HepG2 (cell line): ENCODE measurements around the gene ING5. TPM values are rescaled to one million over a fixed set of nuclear protein-coding genes. Genes with fewer than 3 reads are reported as not detected.

Experiments used
- ATF4 ChIP-seq, 2 experiments: fragments of 450-650 bp in 1 of 2; sonication (generic) in 1 of 2; formaldehyde crosslinking; IDR thresholded peaks; 2 replicates each; pipeline versions ENCODE4 v1.5.0 to v1.8.0; 2020 to 2022; ENCODE audit warnings: mild to moderate bottlenecking in 1 of 2, missing genetic modification reagents in 1 of 2
- EED ChIP-seq: sonication (generic); formaldehyde crosslinking; IDR thresholded peaks from 2 replicates; pipeline ENCODE4 v1.5.0; 2020; ENCODE audit warnings: mild to moderate bottlenecking, missing genetic modification reagents
- KDM6A ChIP-seq: IDR thresholded peaks from 2 replicates; pipeline ENCODE4 v1.6.1; 2016; ENCODE audit warnings: low read depth
- MZF1 ChIP-seq: sonication (generic); formaldehyde crosslinking; IDR thresholded peaks from 2 replicates; pipeline ENCODE4 v1.8.1; 2023; ENCODE audit warnings: mild to moderate bottlenecking, missing genetic modification reagents, borderline replicate concordance
- PBX2 ChIP-seq: IDR thresholded peaks from 2 replicates; pipeline ENCODE4 v1.6.1; 2016; ENCODE audit warnings: control low read depth
- PHF5A ChIP-seq: IDR thresholded peaks from one replicate; pipeline ENCODE4 v1.6.1; 2018; ENCODE audit warnings: low read depth, missing genetic modification reagents; ENCODE audit not compliant: unreplicated experiment
- RFXANK ChIP-seq: IDR thresholded peaks from 2 replicates; pipeline ENCODE4 v1.6.1; 2016
- SMAD9 ChIP-seq: sonication (generic); formaldehyde crosslinking; IDR thresholded peaks from 2 replicates; pipeline ENCODE4 v1.5.1; 2020; ENCODE audit warnings: mild to moderate bottlenecking, missing genetic modification reagents
- TRIM22 ChIP-seq: fragments of 450-650 bp; IDR thresholded peaks from 2 replicates; pipeline ENCODE4 v1.6.1; 2017
- YY1 ChIP-seq: IDR thresholded peaks from 2 replicates; pipeline ENCODE4 v1.6.1; 2011; ENCODE audit warnings: low read length, low read depth, moderate library complexity, mild to moderate bottlenecking; ENCODE audit not compliant: insufficient read depth, insufficient replicate concordance
- ZNF280D ChIP-seq: sonication (generic); formaldehyde crosslinking; IDR thresholded peaks from 2 replicates; pipeline ENCODE4 v1.5.1; 2020; ENCODE audit warnings: mild to moderate bottlenecking, missing genetic modification reagents
- ZNF350 ChIP-seq: sonication (generic); formaldehyde crosslinking; IDR thresholded peaks from 2 replicates; pipeline ENCODE4 v1.4.0; 2020; ENCODE audit warnings: mild to moderate bottlenecking, low read depth, missing genetic modification reagents, borderline replicate concordance
- ZNF460 ChIP-seq: sonication (generic); formaldehyde crosslinking; IDR thresholded peaks from 2 replicates; pipeline ENCODE4 v1.5.1; 2020; ENCODE audit warnings: missing genetic modification reagents, mild to moderate bottlenecking, borderline replicate concordance
- polyA plus RNA-seq, 8 experiments: library from polyadenylated mRNA; depleted of rRNA in 3 of 8; stranded (reverse) in 7 of 8; unstranded in 1 of 8; fragments of >200 nt; fragmentation: Illumina TruSeq in 4 of 8; extraction: Trizol in 4 of 8; gene quantifications; 2 replicates each; pipeline versions ENCODE4 v1.2.1 to v1.2.3, GENCODE V29; 2011 to 2016; ENCODE audit warnings: low read depth in 4 of 8, missing spikeins in 1 of 8, mixed read lengths in 1 of 8; ENCODE audit not compliant: insufficient read depth in 1 of 8
- total RNA-seq, 5 experiments: library from RNA; depleted of rRNA; stranded (reverse); fragments of >200 nt; fragmentation: Illumina TruSeq; extraction: Trizol; gene quantifications; 2 replicates each; pipeline ENCODE4 v1.2.3, GENCODE V29; 2016; ENCODE audit warnings: low read depth in 1 of 5
- TF ChIP-seq, protein P1 (sequence below): sonication (generic); formaldehyde crosslinking; IDR thresholded peaks from 2 replicates; pipeline ENCODE4 v1.4.0; 2020; ENCODE audit warnings: missing genetic modification reagents
- TF ChIP-seq, protein P2 (sequence below): IDR thresholded peaks from 2 replicates; pipeline ENCODE4 v1.6.1; 2016; ENCODE audit warnings: missing compliant biosample characterization, missing genetic modification reagents, borderline replicate concordance
- TF ChIP-seq, protein P3 (sequence below): sonication (generic); formaldehyde crosslinking; IDR thresholded peaks from 2 replicates; pipeline ENCODE4 v1.4.0; 2020; ENCODE audit warnings: missing genetic modification reagents, borderline replicate concordance
- TF ChIP-seq, protein P4 (sequence below): sonication (generic); formaldehyde crosslinking; IDR thresholded peaks from 2 replicates; pipeline ENCODE4 v1.8.0; 2023; ENCODE audit warnings: mild to moderate bottlenecking, missing genetic modification reagents

The ING5 gene
- total and polyA plus RNA-seq, 2 of the 13 experiments (the other 11 are each of a cell fraction or from before 2014, with no cell fraction given): 61.9 to 71.9 TPM

DNA sequence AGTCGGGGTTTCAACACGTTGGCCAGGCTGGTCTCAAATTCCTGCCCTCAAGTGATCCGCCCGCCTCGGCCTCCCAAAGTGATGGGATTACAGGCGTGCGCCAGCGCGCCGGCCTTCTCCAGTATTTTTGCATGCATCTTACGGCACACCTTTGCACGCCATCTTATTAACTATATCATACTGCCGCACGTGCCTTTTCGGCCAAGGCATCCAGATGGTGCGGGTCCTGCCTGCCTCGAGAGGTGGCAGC lies 765 bp upstream of the ING5 start (continued):
- TF ChIP-seq ZNF280D (CRISPR knock-in tag) (no peak), SMAD9 (0 out of 2 replicates have a peak, but pooled peaks have one; percentile 68), RFXANK (0 out of 2 replicates have a peak, but pooled peaks have one; percentile 36), EED (CRISPR knock-in tag) (no peak), PHF5A (CRISPR knock-in tag) (no peak), ZNF350 (CRISPR knock-in tag) (no peak), YY1 (peak; percentile 68), PBX2 (CRISPR knock-in tag) (no peak), MZF1 (CRISPR knock-in tag) (0 out of 2 replicates have a peak, but pooled peaks have one; percentile 12), ATF4 (CRISPR knock-in tag; IDR thresholded peaks at IDR 0.05) (peak in 1 of 2 experiments; percentile 59; a peak in 1 of 4 replicates), KDM6A (no peak), TRIM22 (no peak), ZNF460 (CRISPR knock-in tag) (no peak)
- TF ChIP-seq, protein P1, sequence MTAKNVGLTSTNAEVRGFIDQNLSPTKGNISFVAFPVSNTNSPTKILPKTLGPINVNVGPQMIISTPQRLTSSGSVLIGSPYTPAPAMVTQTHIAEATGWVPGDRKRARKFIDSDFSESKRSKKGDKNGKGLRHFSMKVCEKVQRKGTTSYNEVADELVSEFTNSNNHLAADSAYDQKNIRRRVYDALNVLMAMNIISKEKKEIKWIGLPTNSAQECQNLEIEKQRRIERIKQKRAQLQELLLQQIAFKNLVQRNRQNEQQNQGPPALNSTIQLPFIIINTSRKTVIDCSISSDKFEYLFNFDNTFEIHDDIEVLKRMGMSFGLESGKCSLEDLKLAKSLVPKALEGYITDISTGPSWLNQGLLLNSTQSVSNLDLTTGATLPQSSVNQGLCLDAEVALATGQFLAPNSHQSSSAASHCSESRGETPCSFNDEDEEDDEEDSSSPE (CRISPR knock-in tag): no peak
- TF ChIP-seq, protein P2, sequence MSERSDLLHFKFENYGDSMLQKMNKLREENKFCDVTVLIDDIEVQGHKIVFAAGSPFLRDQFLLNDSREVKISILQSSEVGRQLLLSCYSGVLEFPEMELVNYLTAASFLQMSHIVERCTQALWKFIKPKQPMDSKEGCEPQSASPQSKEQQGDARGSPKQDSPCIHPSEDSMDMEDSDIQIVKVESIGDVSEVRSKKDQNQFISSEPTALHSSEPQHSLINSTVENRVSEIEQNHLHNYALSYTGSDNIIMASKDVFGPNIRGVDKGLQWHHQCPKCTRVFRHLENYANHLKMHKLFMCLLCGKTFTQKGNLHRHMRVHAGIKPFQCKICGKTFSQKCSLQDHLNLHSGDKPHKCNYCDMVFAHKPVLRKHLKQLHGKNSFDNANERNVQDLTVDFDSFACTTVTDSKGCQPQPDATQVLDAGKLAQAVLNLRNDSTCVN (CRISPR knock-in tag): 0 out of 2 replicates have a peak, but pooled peaks have one; percentile 30
- TF ChIP-seq, protein P3, sequence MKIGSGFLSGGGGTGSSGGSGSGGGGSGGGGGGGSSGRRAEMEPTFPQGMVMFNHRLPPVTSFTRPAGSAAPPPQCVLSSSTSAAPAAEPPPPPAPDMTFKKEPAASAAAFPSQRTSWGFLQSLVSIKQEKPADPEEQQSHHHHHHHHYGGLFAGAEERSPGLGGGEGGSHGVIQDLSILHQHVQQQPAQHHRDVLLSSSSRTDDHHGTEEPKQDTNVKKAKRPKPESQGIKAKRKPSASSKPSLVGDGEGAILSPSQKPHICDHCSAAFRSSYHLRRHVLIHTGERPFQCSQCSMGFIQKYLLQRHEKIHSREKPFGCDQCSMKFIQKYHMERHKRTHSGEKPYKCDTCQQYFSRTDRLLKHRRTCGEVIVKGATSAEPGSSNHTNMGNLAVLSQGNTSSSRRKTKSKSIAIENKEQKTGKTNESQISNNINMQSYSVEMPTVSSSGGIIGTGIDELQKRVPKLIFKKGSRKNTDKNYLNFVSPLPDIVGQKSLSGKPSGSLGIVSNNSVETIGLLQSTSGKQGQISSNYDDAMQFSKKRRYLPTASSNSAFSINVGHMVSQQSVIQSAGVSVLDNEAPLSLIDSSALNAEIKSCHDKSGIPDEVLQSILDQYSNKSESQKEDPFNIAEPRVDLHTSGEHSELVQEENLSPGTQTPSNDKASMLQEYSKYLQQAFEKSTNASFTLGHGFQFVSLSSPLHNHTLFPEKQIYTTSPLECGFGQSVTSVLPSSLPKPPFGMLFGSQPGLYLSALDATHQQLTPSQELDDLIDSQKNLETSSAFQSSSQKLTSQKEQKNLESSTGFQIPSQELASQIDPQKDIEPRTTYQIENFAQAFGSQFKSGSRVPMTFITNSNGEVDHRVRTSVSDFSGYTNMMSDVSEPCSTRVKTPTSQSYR: no peak
- TF ChIP-seq, protein P4, sequence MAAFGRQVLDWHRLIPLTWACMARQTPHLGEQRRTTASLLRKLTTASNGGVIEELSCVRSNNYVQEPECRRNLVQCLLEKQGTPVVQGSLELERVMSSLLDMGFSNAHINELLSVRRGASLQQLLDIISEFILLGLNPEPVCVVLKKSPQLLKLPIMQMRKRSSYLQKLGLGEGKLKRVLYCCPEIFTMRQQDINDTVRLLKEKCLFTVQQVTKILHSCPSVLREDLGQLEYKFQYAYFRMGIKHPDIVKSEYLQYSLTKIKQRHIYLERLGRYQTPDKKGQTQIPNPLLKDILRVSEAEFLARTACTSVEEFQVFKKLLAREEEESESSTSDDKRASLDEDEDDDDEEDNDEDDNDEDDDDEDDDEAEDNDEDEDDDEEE (CRISPR knock-in tag): no peak
